AG09309 (cell line): Measurements from ENCODE around the gene SBF1.

Experiments
- DNase-seq: peaks from one replicate; pipeline ENCODE4 v3.0.0-alpha.2; 2010; ENCODE audit warnings: low read depth
- H3K4me3 ChIP-seq: 2 replicates; pipeline ENCODE4 v1.5.1; 2011; ENCODE audit warnings: mild to moderate bottlenecking, low read depth, low read length, moderate library complexity; ENCODE audit not compliant: control insufficient read depth
- CTCF ChIP-seq: IDR thresholded peaks from 2 replicates; pipeline ENCODE4 v1.5.1; 2011; ENCODE audit warnings: mild to moderate bottlenecking, low read depth, low read length, inconsistent platforms; ENCODE audit not compliant: insufficient read depth, control insufficient read depth; ENCODE audit errors: missing control alignments

Gene SBF1

GRCh38 chr22:50422046-50422445, 52.8 kb downstream of the SBF1 start:
- no peak for DNase-seq
- TF ChIP-seq CTCF: no peak
- no peak overlapping the region for H3K4me3 ChIP-seq

GRCh38 chr22:50420581-50420980, 54.3 kb downstream of the SBF1 start:
- DNase-seq: no peak
- TF ChIP-seq CTCF: no peak
- H3K4me3 ChIP-seq: no peak overlapping the region

- H3K4me3 ChIP-seq: no peak overlapping the region
- TF ChIP-seq CTCF: no peak
- DNase-seq: no peak
Measured at GRCh38 chr22:50420015-50420414, 54.8 kb downstream of the SBF1 start.

GRCh38 chr22:50419116-50419515, 55.7 kb downstream of the SBF1 start:
- DNase-seq: no peak
- no peak for TF ChIP-seq CTCF
- no peak overlapping the region for H3K4me3 ChIP-seq

GRCh38 chr22:50418624-50419023, 56.2 kb downstream of the SBF1 start:
- DNase-seq: no peak
- TF ChIP-seq CTCF: no peak
- H3K4me3 ChIP-seq: no peak overlapping the region

- no peak for TF ChIP-seq CTCF
- H3K4me3 ChIP-seq: no peak overlapping the region
- no peak for DNase-seq
Measured at GRCh38 chr22:50417411-50418210, 57.2 kb downstream of the SBF1 start.

GRCh38 chr22:50416996-50417395, 57.8 kb downstream of the SBF1 start:
- no peak overlapping the region for H3K4me3 ChIP-seq
- no peak for DNase-seq
- no peak for TF ChIP-seq CTCF
